Middle frontal gyrus (tissue), 1 donor: Measurements from ENCODE around the gene C1orf74.
"Not testable (repeated sequence)": the region's sequence is repeated elsewhere in the genome, so short reads cannot be mapped to it uniquely, and the experiment has no call there.

Experiments used
- DNase-seq: peaks from one replicate; pipeline ENCODE4 v3.0.0-alpha.2; 2015; ENCODE audit warnings: low spot score; ENCODE audit errors: extremely low spot score

Gene C1orf74

GRCh38 chr1:209805875-209806760, 21.8 kb upstream of the C1orf74 start, which contains the start of gene IRF6:
Gene IRF6, minus strand, starts transcription at chr1:209806142. Its CDS starts 4,729 bp downstream, at chr1:209801413.
- DNase-seq, result no peak

- DNase-seq, result no peak
These were observed 21.0 kb upstream of the C1orf74 start for GRCh38 chr1:209805341-209805781.

GRCh38 chr1:209803568-209803967, 19.2 kb upstream of the C1orf74 start:
- DNase-seq, result no peak

GRCh38 chr1:209802780-209803152, 18.4 kb upstream of the C1orf74 start:
- DNase-seq, result no peak

GRCh38 chr1:209802117-209802779, 17.9 kb upstream of the C1orf74 start:
- no peak for DNase-seq

- no peak for DNase-seq
These were observed 16.9 kb upstream of the C1orf74 start for GRCh38 chr1:209800984-209801834.

GRCh38 chr1:209797978-209798639, 13.8 kb upstream of the C1orf74 start:
- no peak for DNase-seq

GRCh38 chr1:209793711-209794110, 9.4 kb upstream of the C1orf74 start:
- DNase-seq, result not testable (repeated sequence)

GRCh38 chr1:209791920-209792319, 7.6 kb upstream of the C1orf74 start:
- DNase-seq, result no peak

- no peak for DNase-seq
These were observed 6.2 kb upstream of the C1orf74 start for GRCh38 chr1:209790286-209791193.

GRCh38 chr1:209789245-209789644, 4.9 kb upstream of the C1orf74 start:
- no peak for DNase-seq

GRCh38 chr1:209787551-209787950, 3.2 kb upstream of the C1orf74 start:
- no peak for DNase-seq

GRCh38 chr1:209786146-209786545, 1.8 kb upstream of the C1orf74 start:
- DNase-seq, result no peak

- DNase-seq, result no peak
These were observed 1.2 kb upstream of the C1orf74 start for GRCh38 chr1:209785592-209785991.

GRCh38 chr1:209783386-209783785, 973 bp downstream of the C1orf74 start:
- DNase-seq, result no peak

- no peak for DNase-seq
These were observed 4.1 kb downstream of the C1orf74 start for GRCh38 chr1:209780268-209780667.

GRCh38 chr1:209778102-209778501, 6.3 kb downstream of the C1orf74 start:
- no peak for DNase-seq

GRCh38 chr1:209777587-209777986, 6.8 kb downstream of the C1orf74 start:
- DNase-seq, result no peak

- DNase-seq, result no peak
These were observed 8.7 kb downstream of the C1orf74 start for GRCh38 chr1:209775678-209776077.

- DNase-seq, result no peak
These were observed 9.8 kb downstream of the C1orf74 start for GRCh38 chr1:209774592-209774991.
